Stimulated activated CD4-positive, alpha-beta T cell treated with anti-CD3 and anti-CD28 coated beads, Interleukin-1b, Interleukin-23, amount 100 ng/mL, for 4 hours (primary cell): ENCODE results near the gene FARS2.

Source experiments
- DNase-seq, 2 donors: peaks; one replicate each; pipeline ENCODE4 v3.0.0-alpha.2; 2020; ENCODE audit warnings: low read depth in 2 of 2

FARS2 gene

DNA sequence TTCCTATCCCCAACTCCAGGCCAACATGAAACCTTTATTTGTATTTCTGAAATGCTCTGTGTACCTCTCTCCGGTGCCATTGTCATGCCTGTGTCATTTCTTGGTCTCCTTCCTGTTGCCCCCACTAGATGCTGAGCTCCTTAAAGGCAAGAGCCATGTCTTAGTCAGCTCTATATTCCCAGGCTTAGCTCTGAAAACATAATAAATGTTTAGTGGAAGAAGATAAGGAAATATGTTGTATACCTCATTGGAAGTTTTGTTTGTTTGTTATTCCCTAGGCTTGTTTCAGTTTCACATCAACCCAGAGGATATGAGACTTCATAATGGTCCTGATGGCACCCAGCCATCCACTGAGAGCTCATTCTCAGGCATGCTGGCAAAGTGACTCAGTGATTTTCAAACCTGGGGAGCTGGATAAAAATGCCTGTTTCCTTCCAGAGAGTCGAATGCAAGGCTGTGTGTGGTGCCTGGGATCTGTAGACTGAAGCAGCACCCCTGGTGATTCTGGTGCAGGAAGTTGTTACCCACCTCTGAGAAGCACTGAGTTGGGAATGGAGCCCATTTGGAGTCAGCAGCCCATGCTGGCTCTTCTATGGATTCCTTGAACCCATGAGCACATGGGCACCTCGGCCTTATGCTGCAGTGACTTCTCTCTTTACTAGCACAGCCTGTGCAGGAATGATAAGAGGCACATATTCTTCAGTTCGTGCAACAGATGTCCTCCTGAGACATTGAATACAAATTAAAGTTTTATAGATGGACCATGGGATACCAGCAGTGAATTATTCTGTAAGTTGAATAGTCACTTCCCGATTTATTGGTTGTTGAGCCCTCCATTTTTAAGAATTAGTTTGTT, 205.2 kb downstream of the FARS2 start:
- DNase-seq = no peak

- no peak for DNase-seq
These were observed 207.3 kb downstream of the FARS2 start for GRCh38 chr6:5468586-5468985.

GRCh38 chr6:5469101-5469846, 208.0 kb downstream of the FARS2 start:
- no peak for DNase-seq

DNA sequence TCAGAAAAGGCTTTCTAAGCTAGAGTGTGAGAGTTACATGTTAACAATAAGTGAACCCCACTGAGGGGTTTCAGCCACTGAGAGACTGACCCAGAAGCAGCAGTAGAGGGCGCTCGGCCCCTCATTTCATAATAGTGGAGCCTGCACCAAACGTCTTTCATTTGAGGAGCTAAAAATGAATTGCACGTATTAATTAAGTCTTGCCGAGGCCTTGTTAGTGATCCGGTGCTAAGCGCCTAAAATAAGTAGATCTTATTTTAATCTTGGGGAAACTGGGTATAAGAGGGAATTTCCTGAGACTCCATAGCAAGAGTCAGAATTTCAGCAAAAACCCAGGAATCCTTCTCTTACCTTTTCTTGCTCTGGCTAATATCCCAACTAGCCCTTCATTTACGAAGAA, 209.7 kb downstream of the FARS2 start:
- peak; percentile 32 to 45 for DNase-seq

- no peak for DNase-seq
These were observed 210.5 kb downstream of the FARS2 start for GRCh38 chr6:5471637-5472398.

GRCh38 chr6:5472571-5472970, 211.3 kb downstream of the FARS2 start:
- no peak for DNase-seq

- DNase-seq = no peak
These were observed 214.5 kb downstream of the FARS2 start for GRCh38 chr6:5475779-5476178.

- DNase-seq = no peak
These were observed 217.1 kb downstream of the FARS2 start for GRCh38 chr6:5478380-5478779.

DNA sequence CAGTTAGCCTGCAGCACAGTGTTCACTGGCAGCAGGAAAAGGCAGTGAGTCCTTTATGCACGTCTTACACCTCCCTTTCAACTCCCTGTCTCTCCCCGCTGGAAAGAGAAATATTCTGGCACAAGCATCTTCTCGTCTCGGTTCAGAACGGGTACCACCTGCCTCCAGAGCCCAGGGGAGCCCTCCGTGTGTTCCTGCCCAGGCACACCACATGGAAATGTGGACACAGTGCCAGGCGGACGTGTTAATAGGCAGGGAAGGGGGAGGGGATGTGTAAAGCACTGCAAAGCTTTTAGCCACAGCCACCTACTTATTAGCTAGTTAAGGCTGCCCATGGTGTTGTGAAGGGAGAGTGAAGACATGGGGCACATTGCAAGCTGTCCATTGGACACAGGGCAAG, 219.7 kb downstream of the FARS2 start:
- DNase-seq = no peak

GRCh38 chr6:5481750-5482149, 220.4 kb downstream of the FARS2 start:
- no peak for DNase-seq

DNA sequence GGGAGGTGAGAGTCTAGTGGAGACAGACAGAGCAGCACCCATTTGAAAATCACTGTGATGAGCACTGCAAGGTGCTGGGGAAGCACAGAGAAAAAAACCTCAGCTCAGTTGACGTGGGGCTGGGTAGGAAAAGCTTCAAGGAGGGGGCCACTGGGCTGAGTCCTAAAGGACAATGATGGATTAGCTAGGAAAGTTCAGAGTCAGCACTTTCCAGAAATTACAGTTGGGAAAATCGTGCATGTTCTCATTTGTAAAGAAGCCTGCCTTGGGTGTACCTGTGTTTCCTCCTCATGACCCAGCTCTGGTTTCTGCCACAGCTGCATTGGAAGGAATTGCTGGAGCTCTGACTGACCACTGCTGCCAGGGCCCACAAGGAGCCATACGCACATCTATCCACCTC, 221.3 kb downstream of the FARS2 start:
- DNase-seq = no peak

GRCh38 chr6:5484692-5485091, 223.4 kb downstream of the FARS2 start:
- DNase-seq = no peak

DNA sequence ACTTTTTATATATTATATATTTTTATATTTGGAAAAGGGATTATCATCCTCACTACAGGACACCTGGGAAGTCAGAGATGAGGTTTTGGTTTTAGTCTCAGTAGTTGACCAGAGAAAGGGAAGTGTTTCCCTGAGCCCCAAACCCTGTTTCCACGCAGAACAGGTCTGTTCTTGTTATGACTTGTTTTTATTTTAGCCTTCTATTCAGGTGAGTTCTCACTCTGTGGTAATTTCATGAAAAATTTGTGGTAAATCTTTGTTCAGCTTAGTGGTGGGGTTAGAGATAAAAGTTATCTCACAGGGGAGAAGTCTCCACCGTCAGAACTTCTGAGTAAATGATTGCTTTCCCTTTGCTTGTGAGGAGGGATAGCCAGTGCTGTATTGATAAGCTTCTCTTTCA, 224.9 kb downstream of the FARS2 start:
- DNase-seq = no peak

DNA sequence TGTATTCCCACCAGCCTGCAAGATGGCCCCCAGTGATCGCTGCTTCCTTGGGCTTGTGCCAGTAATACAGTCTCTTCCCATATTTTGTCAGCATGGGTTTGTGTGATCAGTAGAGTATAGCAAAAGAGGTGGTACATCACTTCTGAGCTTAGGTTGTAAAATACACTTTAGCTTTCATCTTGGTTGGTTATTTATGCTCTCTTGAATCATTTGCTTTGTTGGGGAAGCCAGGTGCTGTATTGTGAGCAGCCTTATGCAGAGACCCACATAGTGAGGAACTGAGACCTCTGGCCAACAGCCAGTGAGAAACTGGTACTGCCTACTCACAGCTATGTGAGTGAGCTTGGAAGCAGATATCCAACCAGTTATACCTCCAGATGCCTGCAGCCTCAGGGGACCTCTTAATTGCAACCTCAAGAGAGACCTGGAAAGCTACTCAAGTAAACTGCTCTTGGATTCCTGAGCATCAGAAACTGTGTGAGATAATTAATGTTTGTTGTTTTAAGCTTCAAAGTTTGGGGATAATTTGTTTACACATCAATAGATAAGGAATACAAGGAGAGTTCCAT, 229.3 kb downstream of the FARS2 start:
- DNase-seq = no peak

- no peak for DNase-seq
These were observed 231.0 kb downstream of the FARS2 start for GRCh38 chr6:5492356-5492755.

GRCh38 chr6:5493806-5494205, 232.5 kb downstream of the FARS2 start:
- DNase-seq = no peak

GRCh38 chr6:5497896-5498578, 236.7 kb downstream of the FARS2 start:
- DNase-seq = no peak

DNA sequence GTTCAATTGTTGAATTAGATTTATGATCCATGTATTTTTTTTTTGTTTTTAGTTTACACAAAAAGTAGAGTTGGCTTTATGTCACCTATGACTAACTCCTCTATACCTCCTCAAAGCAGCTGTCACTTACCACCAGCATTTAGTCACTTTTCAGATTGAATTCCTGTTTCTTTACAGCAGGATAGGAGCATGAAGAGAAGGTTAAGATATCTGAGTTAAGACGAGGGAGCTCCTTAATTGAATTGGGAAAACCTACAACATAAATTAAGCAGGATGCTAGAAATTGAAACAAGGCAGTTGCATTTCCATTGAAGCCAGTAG, 237.2 kb downstream of the FARS2 start:
- DNase-seq = no peak

- no peak for DNase-seq
These were observed 238.5 kb downstream of the FARS2 start for GRCh38 chr6:5499644-5500306.

DNA sequence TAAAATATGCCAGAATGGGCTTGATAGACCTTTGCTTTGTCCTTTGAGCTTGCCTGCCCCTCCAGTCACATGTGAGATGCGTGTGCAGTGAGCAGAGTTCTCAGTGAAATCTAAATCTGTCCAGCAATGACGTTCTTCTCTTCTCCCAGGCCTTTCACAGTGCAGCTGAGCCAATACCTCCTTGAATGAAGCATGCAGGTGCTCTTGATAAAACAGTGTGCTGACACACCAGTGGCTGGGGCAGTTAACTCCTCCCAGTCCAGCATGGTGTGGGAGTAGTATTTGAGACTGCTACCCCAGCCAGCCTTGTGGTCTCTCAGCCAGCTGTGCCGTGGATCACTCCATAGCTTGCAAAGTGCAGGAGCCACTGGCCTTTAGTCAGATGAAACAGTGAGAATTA, 240.5 kb downstream of the FARS2 start:
- no peak for DNase-seq

DNA sequence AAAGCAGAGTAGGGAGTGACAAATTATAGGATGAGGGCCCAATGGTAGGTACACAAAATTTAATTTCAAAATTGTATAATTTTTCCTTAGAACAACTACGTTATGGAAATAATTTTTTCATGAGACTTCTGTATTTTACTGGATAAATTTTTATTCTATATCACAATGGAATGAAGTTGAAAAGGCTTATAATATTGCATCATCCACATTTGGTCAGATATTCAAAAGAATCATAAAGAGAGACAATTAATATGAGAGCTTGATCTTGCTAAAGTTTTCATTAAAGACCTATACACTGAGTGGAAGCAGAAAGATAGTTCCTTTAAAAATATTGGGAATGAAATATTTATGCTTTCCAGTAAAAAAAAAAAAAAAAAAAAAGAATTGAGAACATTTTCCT, 242.8 kb downstream of the FARS2 start:
- DNase-seq = no peak
